H1 (cell line): Measurements from ENCODE around the gene BCL11A. TPM values are rescaled to one million over a fixed set of nuclear protein-coding genes. Genes with fewer than 3 reads are reported as not detected.

Experiments
- CTCF ChIA-PET: fragments of 300-600 bp; sonication (Branson Sonifier 250); formaldehyde crosslinking; loops from one replicate; lab custom pipeline; 2021; ENCODE audit not compliant: partially characterized antibody; lab: Charles Lee
- POLR2A ChIA-PET: fragments of 300-600 bp; sonication (Branson Sonifier 250); formaldehyde crosslinking; loops from one replicate; lab custom pipeline; 2021; ENCODE audit warnings: inconsistent platforms; ENCODE audit not compliant: partially characterized antibody; lab: Charles Lee
- DNase-seq, 2 experiments: peaks; one replicate each; pipeline versions ENCODE4 v3.0.0 to v3.0.0-alpha.2; 2010 to 2022; ENCODE audit warnings: low spot score in 2 of 2, low read depth in 1 of 2, mixed read lengths in 1 of 2
- FAIRE-seq: peaks from 2 replicates; lab custom pipeline; 2011; peaks lifted over from hg19 to GRCh38; lab: Jason Lieb, UNC
- H2AFZ ChIP-seq: 2 replicates; pipeline ENCODE4 v1.8.1; 2012; ENCODE audit warnings: low read length, inconsistent platforms
- H2AK5ac ChIP-seq: 2 replicates; pipeline ENCODE4 v1.6.1; 2013; ENCODE audit warnings: low read depth, low read length
- H2BK120ac ChIP-seq: replicated peaks from 2 replicates; pipeline ENCODE3; 2013; ENCODE audit warnings: low read depth, low read length, inconsistent platforms
- H2BK12ac ChIP-seq: 2 replicates; pipeline ENCODE4 v1.6.1; 2013; ENCODE audit warnings: low read depth, low read length
- H2BK15ac ChIP-seq: 2 replicates; pipeline ENCODE4 v1.6.1; 2013; ENCODE audit warnings: low read length
- H2BK20ac ChIP-seq: 2 replicates; pipeline ENCODE4 v1.6.1; 2013; ENCODE audit warnings: low read length
- H2BK5ac ChIP-seq: 2 replicates; pipeline ENCODE4 v1.6.1; 2013; ENCODE audit warnings: low read depth, low read length
- H3K14ac ChIP-seq: 2 replicates; pipeline ENCODE4 v1.6.1; 2013; ENCODE audit warnings: inconsistent platforms; ENCODE audit not compliant: insufficient read length
- H3K18ac ChIP-seq: 2 replicates; pipeline ENCODE4 v1.6.1; 2013; ENCODE audit warnings: low read length; ENCODE audit errors: extremely low read depth
- H3K23ac ChIP-seq: 2 replicates; pipeline ENCODE4 v1.6.1; 2013; ENCODE audit warnings: inconsistent platforms; ENCODE audit not compliant: insufficient read length
- H3K23me2 ChIP-seq: 2 replicates; pipeline ENCODE4 v1.6.1; 2013; ENCODE audit warnings: low read depth, low read length
- H3K27ac ChIP-seq: 2 replicates; pipeline ENCODE4 v1.6.1; 2011; ENCODE audit warnings: low read depth, low read length, inconsistent platforms
- H3K27me3 ChIP-seq, 4 experiments: replicated peaks in 1 of 4; 1 replicate in 1 of 4; 2 replicates in 3 of 4; pipeline versions ENCODE4 v1.6.1 to v1.8.1; 2011 to 2013; ENCODE audit warnings: low read length in 3 of 4, mild to moderate bottlenecking in 3 of 4, inconsistent platforms in 2 of 4, mixed read lengths in 2 of 4, moderate library complexity in 1 of 4; ENCODE audit not compliant: control insufficient read depth in 3 of 4, insufficient read depth in 3 of 4; ENCODE audit errors: extremely low read depth in 1 of 4
- H3K36me3 ChIP-seq, 4 experiments: 2 replicates each; pipeline versions ENCODE4 v1.6.1 to v1.8.1; 2011 to 2013; ENCODE audit warnings: mild to moderate bottlenecking in 4 of 4, low read length in 3 of 4, moderate library complexity in 2 of 4, control low read depth in 1 of 4, inconsistent platforms in 1 of 4; ENCODE audit not compliant: insufficient read depth in 4 of 4, control insufficient read depth in 2 of 4
- H3K4ac ChIP-seq: replicated peaks from 2 replicates; pipeline ENCODE3; 2013; ENCODE audit warnings: low read length, low read depth, mixed read lengths, inconsistent platforms; ENCODE audit not compliant: insufficient read length
- H3K4me1 ChIP-seq, 4 experiments: replicated peaks in 1 of 4; 1 replicate in 1 of 4; 2 replicates in 3 of 4; pipeline versions ENCODE4 v1.6.1 to v1.8.1; 2011 to 2013; ENCODE audit warnings: low read length in 3 of 4, inconsistent platforms in 2 of 4, mixed read lengths in 1 of 4; ENCODE audit not compliant: insufficient read depth in 4 of 4, control insufficient read depth in 3 of 4
- H3K4me2 ChIP-seq, 2 experiments: 2 replicates each; pipeline versions ENCODE4 v1.6.1 to v1.8.1; 2011 to 2013; ENCODE audit warnings: low read depth in 2 of 2, low read length in 2 of 2, control low read depth in 1 of 2, inconsistent platforms in 1 of 2, mild to moderate bottlenecking in 1 of 2; ENCODE audit not compliant: insufficient read depth in 1 of 2
- H3K4me3 ChIP-seq, 4 experiments: fragments of 200-600, 300-600 bp in 1 of 4; sonication (generic), shearing (Covaris generic), sonication (Bioruptor Twin) in 1 of 4; 2 replicates each; pipeline versions ENCODE4 v1.5.1 to v1.8.1; 2011 to 2016; ENCODE audit warnings: low read length in 4 of 4, low read depth in 3 of 4, control low read depth in 2 of 4, inconsistent platforms in 2 of 4, mild to moderate bottlenecking in 2 of 4, mixed read lengths in 1 of 4, moderate library complexity in 1 of 4; ENCODE audit not compliant: insufficient read depth in 2 of 4; ENCODE audit errors: extremely low read depth in 1 of 4
- H3K56ac ChIP-seq: replicated peaks from 2 replicates; pipeline ENCODE3; 2013; ENCODE audit warnings: low read depth, mild to moderate bottlenecking, mixed read lengths, low read length, inconsistent platforms; ENCODE audit not compliant: insufficient read length
- H3K79me1 ChIP-seq: 2 replicates; pipeline ENCODE4 v1.6.1; 2013; ENCODE audit warnings: low read depth, low read length, control low read depth
- H3K79me2 ChIP-seq, 2 experiments: 2 replicates each; pipeline versions ENCODE4 v1.6.1 to v1.8.1; 2012 to 2013; ENCODE audit warnings: low read length in 2 of 2, mild to moderate bottlenecking in 2 of 2, inconsistent platforms in 1 of 2; ENCODE audit not compliant: insufficient read depth in 2 of 2, control insufficient read depth in 1 of 2
- H3K9ac ChIP-seq, 4 experiments: replicated peaks in 1 of 4; 1 replicate in 1 of 4; 2 replicates in 3 of 4; pipeline versions ENCODE4 v1.6.1 to v1.8.1; 2011 to 2013; ENCODE audit warnings: low read depth in 3 of 4, low read length in 3 of 4, control low read depth in 2 of 4, mild to moderate bottlenecking in 2 of 4, moderate library complexity in 2 of 4, inconsistent platforms in 1 of 4; ENCODE audit errors: extremely low read depth in 1 of 4
- H3K9me3 ChIP-seq, 2 experiments: 2 replicates each; pipeline versions ENCODE4 v1.6.1 to v1.8.1; 2012 to 2013; ENCODE audit warnings: mild to moderate bottlenecking in 2 of 2, moderate library complexity in 2 of 2, control low read depth in 1 of 2, inconsistent platforms in 1 of 2, low read depth in 1 of 2, low read length in 1 of 2, mixed read lengths in 1 of 2; ENCODE audit not compliant: insufficient read depth in 2 of 2
- H4K20me1 ChIP-seq, 2 experiments: replicated peaks in 1 of 2; 2 replicates each; pipeline versions ENCODE3 to v1.8.1; 2011 to 2013; ENCODE audit warnings: inconsistent platforms in 2 of 2, low read length in 2 of 2, mild to moderate bottlenecking in 1 of 2; ENCODE audit not compliant: insufficient read depth in 2 of 2, control insufficient read depth in 1 of 2
- H4K5ac ChIP-seq: 2 replicates; pipeline ENCODE4 v1.6.1; 2013; ENCODE audit warnings: low read length, low read depth, mixed read lengths, inconsistent platforms; ENCODE audit not compliant: insufficient read length
- H4K8ac ChIP-seq: 2 replicates; pipeline ENCODE4 v1.8.0; 2013; ENCODE audit warnings: mild to moderate bottlenecking, moderate library complexity, low read length, inconsistent platforms; ENCODE audit not compliant: insufficient read depth; ENCODE audit errors: extremely low read depth
- H4K91ac ChIP-seq: replicated peaks from 2 replicates; pipeline ENCODE3; 2013; ENCODE audit warnings: low read length, mixed read lengths, inconsistent platforms; ENCODE audit not compliant: insufficient read length
- CBX5 ChIP-seq: fragments of 300-800, 300-1000 bp; sonication (generic); IDR thresholded peaks from 2 replicates; pipeline ENCODE4 v1.7.1; 2016; ENCODE audit warnings: antibody characterized with exemption, low read length, low read depth
- CREB1 ChIP-seq: IDR thresholded peaks from 2 replicates; pipeline ENCODE4 v1.6.1; 2012; ENCODE audit warnings: inconsistent platforms
- EGR1 ChIP-seq: IDR thresholded peaks from 2 replicates; pipeline ENCODE4 v1.6.1; 2011; ENCODE audit warnings: low read depth, low read length, borderline replicate concordance
- GTF2F1 ChIP-seq: IDR thresholded peaks from 2 replicates; pipeline ENCODE4 v1.6.1; 2012; ENCODE audit warnings: low read depth, low read length, improper control_type of control experiment, borderline replicate concordance
- NANOG ChIP-seq: IDR thresholded peaks from 2 replicates; pipeline ENCODE4 v1.6.1; 2011; ENCODE audit warnings: low read length, low read depth, mild to moderate bottlenecking, inconsistent platforms; ENCODE audit not compliant: insufficient read depth, poor library complexity, severe bottlenecking
- POLR2A ChIP-seq, 2 experiments: IDR thresholded peaks; 1 replicate in 1 of 2; 2 replicates in 1 of 2; pipeline ENCODE4 v1.6.1; 2011; ENCODE audit warnings: low read depth in 2 of 2, low read length in 2 of 2, mild to moderate bottlenecking in 2 of 2; ENCODE audit errors: control extremely low read depth in 1 of 2
- RFX5 ChIP-seq: IDR thresholded peaks from 2 replicates; pipeline ENCODE4 v1.6.1; 2011; ENCODE audit warnings: low read depth, low read length, improper control_type of control experiment, borderline replicate concordance
- SIN3A ChIP-seq, 2 experiments: IDR thresholded peaks in 1 of 2; conservative IDR thresholded peaks in 1 of 2; 2 replicates each; pipeline ENCODE4 v1.6.1; 2011 to 2012; ENCODE audit warnings: low read length in 2 of 2, improper control_type of control experiment in 1 of 2, low read depth in 1 of 2, mild to moderate bottlenecking in 1 of 2
- SIX5 ChIP-seq: IDR thresholded peaks from 2 replicates; pipeline ENCODE4 v1.6.1; 2011; ENCODE audit warnings: mild to moderate bottlenecking, low read depth, low read length
- SP1 ChIP-seq: IDR thresholded peaks from 2 replicates; pipeline ENCODE4 v1.6.1; 2011; ENCODE audit warnings: low read depth, low read length
- TCF12 ChIP-seq: IDR thresholded peaks from 2 replicates; pipeline ENCODE4 v1.6.1; 2011; ENCODE audit warnings: low read depth, mild to moderate bottlenecking, low read length
- WGBS, 2 experiments: shearing (Covaris generic) in 1 of 2; methylation state at CpG; one replicate each; pipeline versions ENCODE4 v1.1.6 to v1.1.7; 2013 to 2015; ENCODE audit warnings: low lambda C conversion rate in 2 of 2, mixed read lengths in 2 of 2, inconsistent platforms in 1 of 2, low coverage in 1 of 2, missing lambda C conversion rate in 1 of 2; ENCODE audit not compliant: insufficient replicate concordance in 2 of 2, insufficient coverage in 1 of 2, insufficient read length in 1 of 2; ENCODE audit errors: extremely low coverage in 1 of 2, missing lambda C conversion rate in 1 of 2; 5-methylcytosine and 5-hydroxymethylcytosine counted together
- polyA plus RNA-seq, 7 experiments: library from polyadenylated mRNA; depleted of rRNA in 3 of 7; stranded (reverse) in 5 of 7; unstranded in 2 of 7; fragments of >200 nt in 5 of 7; fragments of 200-250 nt in 2 of 7; gene quantifications; 1 replicate in 5 of 7; 2 replicates in 1 of 7; 4 replicates in 1 of 7; pipeline versions ENCODE4 v1.2.1 to v1.2.3, GENCODE V29; 2011 to 2013; ENCODE audit warnings: missing spikeins in 2 of 7, mixed read lengths in 2 of 7
- total RNA-seq: library from RNA; stranded (reverse); fragmentation: NEBNext Ultra II Directional; extraction: Animal tissue kit (Norgen Biotek cat#: 25700); gene quantifications from 2 replicates; pipeline ENCODE4 v1.2.1, GENCODE V29; 2021
- TF ChIP-seq, protein P1 (sequence below): IDR thresholded peaks from 2 replicates; pipeline ENCODE4 v1.6.1; 2012; ENCODE audit warnings: low read length, inconsistent platforms

The BCL11A gene
- total and polyA plus RNA-seq, 2 of the 8 experiments (the other 6 are each of a cell fraction or from before 2014, with no cell fraction given): 11.9 to 59.3 TPM

DNA sequence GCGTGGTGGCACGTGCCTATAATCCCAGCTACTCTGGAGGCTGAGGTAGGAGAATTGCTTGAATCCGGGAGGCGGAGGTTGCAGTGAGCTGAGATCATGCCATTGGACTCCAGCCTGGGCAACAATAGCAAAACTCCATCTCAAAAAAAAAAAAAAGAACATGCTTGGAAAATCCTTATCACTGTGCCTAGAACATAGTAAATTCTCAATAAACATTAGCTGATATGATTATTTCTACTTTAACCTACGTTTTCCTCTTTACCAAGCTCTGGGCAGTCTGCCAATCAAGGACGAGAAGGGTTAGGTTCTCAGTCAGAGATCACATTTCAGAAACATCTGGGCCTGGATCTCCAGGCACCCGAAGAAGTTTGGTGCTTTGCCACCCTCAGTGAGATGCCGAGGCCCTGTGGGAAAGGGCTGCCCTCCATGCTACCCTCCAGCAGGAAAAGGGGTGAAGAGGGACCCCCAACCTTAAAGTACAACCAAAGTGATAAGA, 107.7 kb downstream of the BCL11A start:
- ChIA-PET CTCF (interaction anchor here (0.6 to 1.2 kb wide), 5 partner anchors 9 to 121 kb away, joined by 3 to 4 read pairs (median 3); no protein-coding TSS in a partner anchor), POLR2A (interaction anchor here (1.1 kb wide), 1 partner anchor 105 kb away, joined by 3 read pairs; no protein-coding TSS in a partner anchor)
- Histone ChIP-seq H4K8ac (no peak overlapping the region), H2AFZ (no peak overlapping the region), H2BK5ac (no peak overlapping the region), H3K23ac (no peak overlapping the region), H3K56ac (no peak overlapping the region), H3K14ac (no peak overlapping the region), H2BK12ac (no peak overlapping the region), H2AK5ac (no peak overlapping the region), H2BK15ac (no peak overlapping the region), H3K79me1 (no peaks in the 10 kb centered on the region), H3K36me3 (no peaks in the 10 kb centered on the region), H3K9ac (no peak overlapping the region), H3K79me2 (no peaks in the 10 kb centered on the region), H3K4me3 (no peak overlapping the region), H3K27ac (no peak overlapping the region), H2BK20ac (no peak overlapping the region), H4K20me1 (no peaks in the 10 kb centered on the region), H3K9me3 (no peaks in the 10 kb centered on the region), H4K5ac (no peak overlapping the region), H2BK120ac (no peak overlapping the region), H4K91ac (no peak overlapping the region), H3K4me2 (no peak overlapping the region), H3K4me1 (peaks cover 0 to 11% (median 1%) of the 10 kb centered on the region in 4 experiments; a peak in 3 of 7 replicates), H3K4ac (no peak overlapping the region), H3K18ac (no peak overlapping the region), H3K23me2 (no peaks in the 10 kb centered on the region), H3K27me3 (no peaks in the 10 kb centered on the region)
- WGBS, 2 experiments: 87% methylated on average over 8 of the region's 8 CpGs; no CpG with 5 or more reads in 1 of the 2 experiments
- DNase-seq (no peak), FAIRE-seq (no peak)
- TF ChIP-seq SIX5 (no peak), SIN3A (conservative IDR thresholded peaks at IDR 0.05 in 1 of 2, IDR thresholded peaks at IDR 0.05 in 1 of 2; ENCODE audit: low read depth in 1 of 2, low read length in 2 of 2) (no peak), RFX5 (no peak), GTF2F1 (no peak), NANOG (no peak), SP1 (no peak), EGR1 (no peak), CREB1 (no peak), CBX5 (no peak), POLR2A (IDR thresholded peaks at IDR 0.05; ENCODE audit: control extremely low read depth in 1 of 2, low read depth in 2 of 2, low read length in 2 of 2) (no peak), TCF12 (no peak)
- TF ChIP-seq, protein P1, sequence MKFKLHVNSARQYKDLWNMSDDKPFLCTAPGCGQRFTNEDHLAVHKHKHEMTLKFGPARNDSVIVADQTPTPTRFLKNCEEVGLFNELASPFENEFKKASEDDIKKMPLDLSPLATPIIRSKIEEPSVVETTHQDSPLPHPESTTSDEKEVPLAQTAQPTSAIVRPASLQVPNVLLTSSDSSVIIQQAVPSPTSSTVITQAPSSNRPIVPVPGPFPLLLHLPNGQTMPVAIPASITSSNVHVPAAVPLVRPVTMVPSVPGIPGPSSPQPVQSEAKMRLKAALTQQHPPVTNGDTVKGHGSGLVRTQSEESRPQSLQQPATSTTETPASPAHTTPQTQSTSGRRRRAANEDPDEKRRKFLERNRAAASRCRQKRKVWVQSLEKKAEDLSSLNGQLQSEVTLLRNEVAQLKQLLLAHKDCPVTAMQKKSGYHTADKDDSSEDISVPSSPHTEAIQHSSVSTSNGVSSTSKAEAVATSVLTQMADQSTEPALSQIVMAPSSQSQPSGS: no peak
